ENCODE results near the gene AHSA1. TPM values are rescaled to one million over a fixed set of nuclear protein-coding genes. Genes with fewer than 3 reads are reported as not detected.

The AHSA1 gene
- total RNA-seq, 1 experiment from 2014 or later: 229 TPM

DNA sequence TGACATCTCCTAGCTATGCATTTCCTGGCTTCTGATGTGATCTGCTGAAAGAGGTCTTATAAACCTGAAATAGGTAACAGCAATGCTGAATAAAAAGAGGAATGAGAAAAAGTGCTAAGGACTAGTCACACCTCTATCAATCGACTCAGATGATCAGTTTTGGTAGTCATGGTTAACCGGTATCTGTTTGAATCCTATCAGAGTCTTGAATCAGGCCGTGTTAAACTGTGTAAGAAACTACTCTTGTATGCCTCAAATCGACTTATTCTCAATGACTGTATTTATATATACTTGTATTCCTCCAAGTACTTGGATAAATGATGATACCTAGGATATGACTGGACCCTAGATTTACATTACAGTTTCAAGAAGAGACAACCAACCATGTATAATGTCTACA is 51.5 kb downstream of the AHSA1 start:
- no peak for DNase-seq (ENCODE audit: low spot score)

DNA sequence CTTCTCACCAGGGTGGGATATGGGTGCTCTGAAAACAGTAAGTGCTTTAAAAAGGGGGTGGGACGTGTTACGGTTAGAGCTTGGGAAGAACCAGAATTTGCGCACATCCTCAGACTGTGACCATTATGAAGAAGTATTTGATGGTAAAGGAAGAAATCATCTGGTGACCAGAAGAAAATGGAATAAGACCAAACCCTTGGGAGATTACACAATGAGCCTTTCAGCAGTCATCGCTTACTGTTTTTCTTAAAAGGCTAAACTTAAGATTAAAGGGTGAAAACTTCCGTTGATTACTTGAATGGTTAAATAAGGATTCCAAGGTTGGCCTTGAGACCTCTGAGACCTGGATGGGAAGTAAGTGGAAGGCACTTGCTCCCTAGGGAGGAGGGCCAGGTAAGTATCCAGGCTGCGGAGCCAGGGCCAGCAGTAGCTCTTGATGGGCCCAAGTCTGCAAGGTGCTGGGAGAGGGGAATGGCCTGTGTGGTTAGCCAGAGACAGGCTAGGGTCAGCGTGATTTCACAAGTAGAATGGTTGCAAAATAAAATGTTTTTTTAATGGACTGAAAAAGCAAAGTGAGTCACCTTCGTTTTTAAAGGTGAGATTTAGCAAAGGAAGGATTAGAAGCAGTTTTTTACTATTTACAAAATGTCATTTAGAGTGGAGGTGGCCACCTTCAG is 53.7 kb downstream of the AHSA1 start:
- no peak for DNase-seq (ENCODE audit: low spot score)

DNA sequence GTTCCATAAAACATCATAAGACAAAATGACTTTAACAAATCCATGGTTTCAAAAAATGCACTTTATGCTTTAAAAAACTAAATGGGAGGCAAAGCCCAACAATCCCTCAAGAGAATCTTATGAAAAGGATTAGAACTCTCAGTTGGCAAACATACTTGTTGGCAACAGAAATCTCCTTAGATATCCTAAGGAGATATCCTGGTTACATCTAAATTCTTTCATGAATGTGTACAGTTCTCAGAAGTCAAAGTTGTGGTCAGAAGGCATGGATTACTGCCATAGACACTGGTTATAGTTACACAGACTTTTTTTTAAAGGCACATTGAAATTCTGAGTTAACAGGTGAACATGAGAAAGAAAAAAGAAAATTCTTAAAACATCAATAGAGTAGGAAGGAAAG is 58.2 kb downstream of the AHSA1 start:
- no peak for DNase-seq (ENCODE audit: low spot score)

Other genes starting within 250 kb of the AHSA1 start
- gene NGB, start 186.9 kb upstream of the AHSA1 start, total RNA-seq (2014; rRNA removed; shearing (Covaris generic)): not detected in 2 replicates
- 13.7 and 14.5 TPM in 2 replicates for gene POMT2, start 137.2 kb upstream of the AHSA1 start, total RNA-seq (2014; rRNA removed; shearing (Covaris generic))
- 28.6 and 30.4 TPM in 2 replicates for gene GSTZ1, start 137.1 kb upstream of the AHSA1 start, total RNA-seq (2014; rRNA removed; shearing (Covaris generic))
- 11.1 and 11.5 TPM in 2 replicates for gene TMED8, start 81.0 kb upstream of the AHSA1 start, total RNA-seq (2014; rRNA removed; shearing (Covaris generic))
- 1.9 and 2.7 TPM in 2 replicates for gene SAMD15, start 80.7 kb upstream of the AHSA1 start, total RNA-seq (2014; rRNA removed; shearing (Covaris generic))
- gene NOXRED1, start 34.6 kb upstream of the AHSA1 start, total RNA-seq (2014; rRNA removed; shearing (Covaris generic)): not detected in 2 replicates
- 16.1 and 20.5 TPM in 2 replicates for gene VIPAS39, start 492 bp upstream of the AHSA1 start, total RNA-seq (2014; rRNA removed; shearing (Covaris generic))
- 2.8 TPM in 1 of 2 replicates, not detected in the other for gene ISM2, start 40.7 kb downstream of the AHSA1 start, total RNA-seq (2014; rRNA removed; shearing (Covaris generic))
- 17.6 and 23.0 TPM in 2 replicates for gene SPTLC2, start 158.5 kb downstream of the AHSA1 start, total RNA-seq (2014; rRNA removed; shearing (Covaris generic))
- gene ALKBH1, start 249.9 kb downstream of the AHSA1 start, total RNA-seq (2014; rRNA removed; shearing (Covaris generic)): 7.0 and 14.2 TPM in 2 replicates

Measured in A172 (cell line).